ENCODE data around the gene ELP6.
A peak's percentile ranks its signal among the peaks of the same experiment; 100 is the strongest.

Gene ELP6

GRCh38 chr3:47513125-47513929, at the start of gene ELP6:
TSS of gene ELP6 (minus strand) at chr3:47513712. CDS start at chr3:47513590, 122 bp downstream.
- peak; percentile 97 for FAIRE-seq

GRCh38 chr3:47556351-47556750, 42.8 kb upstream of the ELP6 start:
- no peak for FAIRE-seq

GRCh38 chr3:47554335-47554734, 40.8 kb upstream of the ELP6 start:
- FAIRE-seq: no peak

GRCh38 chr3:47553407-47553806, 39.9 kb upstream of the ELP6 start:
- FAIRE-seq: no peak

GRCh38 chr3:47542471-47543173, 29.1 kb upstream of the ELP6 start:
- FAIRE-seq: no peak

- no peak for FAIRE-seq
These were observed 28.1 kb upstream of the ELP6 start for GRCh38 chr3:47541583-47542108.

GRCh38 chr3:47540281-47540680, 26.8 kb upstream of the ELP6 start:
- FAIRE-seq: no peak

- FAIRE-seq: no peak
These were observed 23.5 kb upstream of the ELP6 start for GRCh38 chr3:47536967-47537366.

GRCh38 chr3:47536221-47536891, 22.8 kb upstream of the ELP6 start:
- FAIRE-seq: no peak

GRCh38 chr3:47533996-47534454, 20.5 kb upstream of the ELP6 start:
- FAIRE-seq: no peak

GRCh38 chr3:47533481-47533880, 20.0 kb upstream of the ELP6 start:
- FAIRE-seq: no peak

- FAIRE-seq: no peak
These were observed 14.6 kb upstream of the ELP6 start for GRCh38 chr3:47527952-47528725.

GRCh38 chr3:47525617-47526016, 12.1 kb upstream of the ELP6 start:
- no peak for FAIRE-seq

- no peak for FAIRE-seq
These were observed 10.0 kb upstream of the ELP6 start for GRCh38 chr3:47523310-47524073.

GRCh38 chr3:47522082-47522987, 8.8 kb upstream of the ELP6 start:
- FAIRE-seq: peak; percentile 84

- no peak for FAIRE-seq
These were observed 7.2 kb upstream of the ELP6 start for GRCh38 chr3:47520756-47521155.

- FAIRE-seq: no peak
These were observed 4.4 kb upstream of the ELP6 start for GRCh38 chr3:47517937-47518336.

- peak; percentile 80 for FAIRE-seq
These were observed 2.4 kb upstream of the ELP6 start for GRCh38 chr3:47515864-47516319.

- FAIRE-seq: no peak
These were observed 1.6 kb upstream of the ELP6 start for GRCh38 chr3:47515100-47515499.

- FAIRE-seq: no peak
These were observed 942 bp downstream of the ELP6 start for GRCh38 chr3:47512416-47513124.
